GM19455 (cell line): ENCODE results near the gene NR4A3.
A peak's percentile ranks its signal among the peaks of the same experiment; 100 is the strongest.

Experiments used
- ATAC-seq: cut with Tn5 transposase; IDR thresholded peaks from one replicate; pipeline ENCODE4 v1.9.1; 2021; ENCODE audit not compliant: unreplicated experiment

The NR4A3 gene

GRCh38 chr9:99813739-99814138 lies 7.9 kb upstream of the NR4A3 start:
- ATAC-seq = no peak

GRCh38 chr9:99814359-99814758 lies 7.3 kb upstream of the NR4A3 start:
- no peak for ATAC-seq

GRCh38 chr9:99816392-99816791 lies 5.3 kb upstream of the NR4A3 start:
- ATAC-seq = no peak

- ATAC-seq = no peak
Measured at GRCh38 chr9:99818500-99818899, 3.2 kb upstream of the NR4A3 start.

GRCh38 chr9:99819123-99819855 lies 2.4 kb upstream of the NR4A3 start:
- ATAC-seq = peak; percentile 54

GRCh38 chr9:99819856-99820684 lies 1.6 kb upstream of the NR4A3 start:
- peak; percentile 47 for ATAC-seq

- no peak for ATAC-seq
Measured at GRCh38 chr9:99820685-99821395, 845 bp upstream of the NR4A3 start.

- ATAC-seq = no peak
Measured at GRCh38 chr9:99822109-99822805, 572 bp downstream of the NR4A3 start.

GRCh38 chr9:99822806-99823591 lies 1.3 kb downstream of the NR4A3 start:
- ATAC-seq = no peak

- no peak for ATAC-seq
Measured at GRCh38 chr9:99823681-99824377, 2.1 kb downstream of the NR4A3 start.

GRCh38 chr9:99824378-99825171 lies 2.9 kb downstream of the NR4A3 start:
- no peak for ATAC-seq

- no peak for ATAC-seq
Measured at GRCh38 chr9:99825172-99826046, 3.7 kb downstream of the NR4A3 start.

- no peak for ATAC-seq
Measured at GRCh38 chr9:99826579-99826978, 4.9 kb downstream of the NR4A3 start.

- ATAC-seq = no peak
Measured at GRCh38 chr9:99827244-99827643, 5.6 kb downstream of the NR4A3 start.

- no peak for ATAC-seq
Measured at GRCh38 chr9:99828054-99828416, 6.3 kb downstream of the NR4A3 start.

GRCh38 chr9:99828417-99829176 lies 6.9 kb downstream of the NR4A3 start:
- ATAC-seq = no peak

- ATAC-seq = no peak
Measured at GRCh38 chr9:99831857-99832557, 10.3 kb downstream of the NR4A3 start.
